Transverse colon (tissue), 4 donors: Measurements from ENCODE around the gene BPIFA3. TPM values are rescaled to one million over a fixed set of nuclear protein-coding genes. Genes with fewer than 3 reads are reported as not detected.

Source experiments
- DNase-seq: peaks from one replicate; pipeline ENCODE4 v3.0.0-alpha.2; 2019
- H3K27ac ChIP-seq, 4 donors: fragments of 200-600 bp; sonication (generic); 2 replicates each; pipeline ENCODE4 v1.5.1; 2016 to 2018; ENCODE audit warnings: inconsistent platforms in 4 of 4
- H3K27me3 ChIP-seq: fragments of 200-600 bp; sonication (generic); 2 replicates; pipeline ENCODE4 v1.5.1; 2017; ENCODE audit warnings: inconsistent platforms
- H3K36me3 ChIP-seq, 4 donors: fragments of 200-600 bp; sonication (generic); 2 replicates each; pipeline ENCODE4 v1.5.1; 2017 to 2019; ENCODE audit warnings: inconsistent platforms in 4 of 4
- H3K4me1 ChIP-seq, 4 donors: fragments of 200-600 bp; sonication (generic); 2 replicates each; pipeline ENCODE4 v1.5.1; 2017 to 2020; ENCODE audit warnings: inconsistent platforms in 4 of 4
- H3K4me3 ChIP-seq, 4 donors: fragments of 200-600 bp; sonication (generic); 1 replicate in 1 of 4; 2 replicates in 3 of 4; pipeline versions ENCODE4 v1.5.1 to v1.6.1; 2017 to 2019; ENCODE audit warnings: inconsistent platforms in 4 of 4
- H3K9me3 ChIP-seq, 2 donors: fragments of 200-600 bp; sonication (generic); 2 replicates each; pipeline ENCODE4 v1.5.1; 2017 to 2019; ENCODE audit warnings: inconsistent platforms in 2 of 2
- CTCF ChIP-seq, 5 experiments: fragments of 200-600 bp in 3 of 5; fragments of 450-650 bp in 2 of 5; sonication (generic) in 3 of 5; IDR thresholded peaks; 1 replicate in 2 of 5; 2 replicates in 3 of 5; pipeline ENCODE4 v1.5.1; 2016 to 2017; ENCODE audit warnings: antibody characterized with exemption in 5 of 5, inconsistent platforms in 3 of 5, mild to moderate bottlenecking in 2 of 5, moderate library complexity in 1 of 5
- EP300 ChIP-seq: sonication (generic); formaldehyde crosslinking; IDR thresholded peaks from one replicate; pipeline ENCODE4 v1.6.1; 2017; ENCODE audit warnings: antibody characterized with exemption, low read depth
- POLR2A ChIP-seq: fragments of 450-650 bp; IDR thresholded peaks from one replicate; pipeline ENCODE4 v1.6.1; 2016; ENCODE audit warnings: antibody characterized with exemption, mild to moderate bottlenecking, moderate library complexity
- POLR2AphosphoS5 ChIP-seq, 3 donors: sonication (generic); formaldehyde crosslinking; IDR thresholded peaks; one replicate each; pipeline ENCODE4 v1.6.1; 2016; ENCODE audit warnings: antibody characterized with exemption in 3 of 3
- WGBS, 2 donors: methylation state at CpG; one replicate each; pipeline ENCODE4 v1.1.5; 2018; ENCODE audit warnings: low coverage in 1 of 2; 5-methylcytosine and 5-hydroxymethylcytosine counted together
- in situ Hi-C, 4 donors: fragments of 200-750 bp; cut with MboI; loops; one replicate each; pipeline versions ENCODE4 v1.15.0 to v1.15.1; 2017; ENCODE audit warnings: low sequenced_read_pairs in 3 of 4, low pct_ligation_motif_present in 1 of 4, low pct_unique_long_range_greater_than_20kb in 1 of 4
- intact Hi-C: fragments of 100-400 bp; cut with DNase I; formaldehyde crosslinking; loops from one replicate; pipeline ENCODE4 v1.15.1; 2023; ENCODE audit warnings: low total_unique reads
- total RNA-seq, 4 donors: library from RNA; depleted of rRNA; stranded (reverse); fragments of >200 nt; gene quantifications; one replicate each; pipeline ENCODE4 v1.1.0, GENCODE V29; 2016

The BPIFA3 gene
- total RNA-seq, 4 donors from 2014 or later: not detected

GRCh38 chr20:33211817-33212424 is 5.2 kb upstream of the BPIFA3 start:
- no peak overlapping the region for H3K27ac ChIP-seq
- no peak for TF ChIP-seq EP300
- no peak for TF ChIP-seq POLR2AphosphoS5 (IDR thresholded peaks at IDR 0.05)
- no peak for TF ChIP-seq POLR2A
- TF ChIP-seq CTCF (IDR thresholded peaks at IDR 0.05): peak in 4 of 5 experiments; percentile 16 to 32 (median 28)
- H3K36me3 ChIP-seq: no peaks in the 10 kb centered on the region
- no peaks in the 10 kb centered on the region for H3K4me1 ChIP-seq
- no peak overlapping the region for H3K4me3 ChIP-seq
- WGBS, 2 donors: 25% methylated on average over 5 of the region's 5 CpGs; no CpG with 5 or more reads in 1 of the 2 donors
- intact Hi-C loops (no loop called here), in situ Hi-C loops (no loop called here)
- peak; percentile 8 for DNase-seq
- no peaks in the 10 kb centered on the region for H3K9me3 ChIP-seq
- H3K27me3 ChIP-seq: peaks cover 15% of the 10 kb centered on the region

GRCh38 chr20:33224399-33224798 is 7.2 kb downstream of the BPIFA3 start:
- in situ Hi-C loops (no loop called here), intact Hi-C loops (no loop called here)
- TF ChIP-seq CTCF (IDR thresholded peaks at IDR 0.05): no peak
- TF ChIP-seq POLR2A: no peak
- TF ChIP-seq POLR2AphosphoS5 (IDR thresholded peaks at IDR 0.05): no peak
- TF ChIP-seq EP300: no peak
- Histone ChIP-seq H3K27ac (no peak overlapping the region), H3K36me3 (no peaks in the 10 kb centered on the region), H3K4me1 (no peaks in the 10 kb centered on the region), H3K9me3 (no peaks in the 10 kb centered on the region), H3K27me3 (peaks cover 5% of the 10 kb centered on the region), H3K4me3 (no peak overlapping the region)
- DNase-seq: no peak
- WGBS, 2 donors: 84 to 86% methylated on average over 1 to 4 of the region's 4 CpGs

- TF ChIP-seq POLR2A (no peak), POLR2AphosphoS5 (IDR thresholded peaks at IDR 0.05) (no peak), CTCF (IDR thresholded peaks at IDR 0.05) (no peak), EP300 (no peak)
- H3K27me3 ChIP-seq: peaks cover 22% of the 10 kb centered on the region
- no peaks in the 10 kb centered on the region for H3K9me3 ChIP-seq
- intact Hi-C loops: no loop called here
- no peaks in the 10 kb centered on the region for H3K36me3 ChIP-seq
- no peak overlapping the region for H3K4me3 ChIP-seq
- DNase-seq: no peak
- in situ Hi-C loops: no loop called here
- no peak overlapping the region for H3K27ac ChIP-seq
- H3K4me1 ChIP-seq: no peaks in the 10 kb centered on the region
- WGBS, 2 donors: 39 to 67% methylated on average over 1 to 6 of the region's 6 CpGs
These were observed 12.7 kb downstream of the BPIFA3 start for GRCh38 chr20:33229843-33230242.

GRCh38 chr20:33231237-33231636 is 14.1 kb downstream of the BPIFA3 start:
- H3K9me3 ChIP-seq: no peaks in the 10 kb centered on the region
- 67 to 75% methylated on average over 6 to 7 of the region's 7 CpGs for WGBS, 2 donors
- peaks cover 28% of the 10 kb centered on the region for H3K27me3 ChIP-seq
- no peak for TF ChIP-seq CTCF (IDR thresholded peaks at IDR 0.05)
- no peak for TF ChIP-seq EP300
- no peak for TF ChIP-seq POLR2AphosphoS5 (IDR thresholded peaks at IDR 0.05)
- TF ChIP-seq POLR2A: no peak
- in situ Hi-C loops: no loop called here
- DNase-seq: no peak
- H3K27ac ChIP-seq: no peak overlapping the region
- no peaks in the 10 kb centered on the region for H3K4me1 ChIP-seq
- no peak overlapping the region for H3K4me3 ChIP-seq
- intact Hi-C loops: no loop called here
- no peaks in the 10 kb centered on the region for H3K36me3 ChIP-seq
